DMS153 treated with DMSO at 0.1 percent for 48 hours (cell line): ENCODE data around the gene PIERCE2.
"Not testable (repeated sequence)": the region's sequence is repeated elsewhere in the genome, so short reads cannot be mapped to it uniquely, and the experiment has no call there.

ENCODE experiments used
- DNase-seq: peaks from one replicate; lab custom pipeline; 2025; ENCODE audit not compliant: unreplicated experiment; lab: John Stamatoyannopoulos, UW

The PIERCE2 gene

GRCh38 chr15:55422089-55422488 lies 13.8 kb downstream of the PIERCE2 start:
- no peak for DNase-seq

DNA sequence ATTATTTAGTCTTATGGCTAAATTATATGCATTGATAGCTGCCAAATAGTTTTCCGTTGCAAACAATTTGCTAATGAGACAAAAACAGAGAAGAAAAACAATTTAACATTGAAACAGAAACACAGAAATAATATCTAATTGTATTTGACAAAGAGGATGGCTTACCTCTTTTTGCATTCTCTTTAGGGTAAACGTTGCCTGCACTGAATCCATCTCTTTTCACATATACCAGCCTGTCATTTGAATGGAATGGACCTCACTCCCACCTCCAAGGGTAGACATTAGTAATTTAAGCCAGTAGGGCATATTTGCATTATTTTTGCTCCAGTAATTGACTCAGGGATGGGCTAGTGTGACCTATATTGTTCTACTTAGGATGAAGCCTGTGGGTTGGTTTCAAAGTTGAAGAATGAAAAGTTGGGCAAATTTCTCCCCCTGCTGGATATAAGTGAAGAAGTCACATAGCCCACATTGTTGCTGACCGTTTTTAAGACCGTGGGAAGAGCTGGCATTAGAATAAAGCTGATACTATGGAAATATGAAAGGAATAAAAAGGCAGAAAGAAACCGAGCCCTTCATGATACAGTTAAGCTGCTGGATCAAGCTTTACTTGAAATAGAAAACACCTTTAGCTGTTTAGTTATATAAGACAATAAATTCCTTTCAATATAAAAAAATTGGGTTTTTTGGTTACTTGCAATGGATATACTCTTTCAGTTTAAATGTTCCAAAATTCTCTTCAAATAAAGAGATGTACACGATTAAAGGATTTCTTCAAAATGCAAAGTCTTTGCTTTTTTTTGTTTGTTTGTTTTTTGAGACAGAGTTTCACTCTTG lies 26.9 kb downstream of the PIERCE2 start:
- DNase-seq: peak; percentile 2

DNA sequence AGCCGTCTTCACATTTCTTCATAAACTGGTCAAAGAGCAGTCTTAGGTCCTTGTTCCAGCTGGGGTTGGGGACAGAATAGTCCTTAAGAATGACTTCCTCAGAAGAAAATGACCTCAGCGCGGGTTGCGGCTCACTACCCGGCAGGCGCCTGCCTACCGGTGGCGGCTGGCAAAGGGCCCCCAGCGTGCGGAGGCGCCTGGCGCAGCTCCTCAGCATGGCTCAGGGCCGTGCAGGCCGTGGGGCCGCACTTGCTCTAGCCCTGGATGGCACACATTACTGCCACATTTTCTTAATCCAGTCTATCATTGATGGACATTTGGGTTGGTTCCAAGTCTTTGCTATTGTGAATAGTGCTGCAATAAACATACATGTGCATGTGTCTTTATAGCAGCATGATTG lies 34.8 kb downstream of the PIERCE2 start:
- not testable (repeated sequence) for DNase-seq

GRCh38 chr15:55445936-55446335 lies 37.6 kb downstream of the PIERCE2 start:
- not testable (repeated sequence) for DNase-seq

DNA sequence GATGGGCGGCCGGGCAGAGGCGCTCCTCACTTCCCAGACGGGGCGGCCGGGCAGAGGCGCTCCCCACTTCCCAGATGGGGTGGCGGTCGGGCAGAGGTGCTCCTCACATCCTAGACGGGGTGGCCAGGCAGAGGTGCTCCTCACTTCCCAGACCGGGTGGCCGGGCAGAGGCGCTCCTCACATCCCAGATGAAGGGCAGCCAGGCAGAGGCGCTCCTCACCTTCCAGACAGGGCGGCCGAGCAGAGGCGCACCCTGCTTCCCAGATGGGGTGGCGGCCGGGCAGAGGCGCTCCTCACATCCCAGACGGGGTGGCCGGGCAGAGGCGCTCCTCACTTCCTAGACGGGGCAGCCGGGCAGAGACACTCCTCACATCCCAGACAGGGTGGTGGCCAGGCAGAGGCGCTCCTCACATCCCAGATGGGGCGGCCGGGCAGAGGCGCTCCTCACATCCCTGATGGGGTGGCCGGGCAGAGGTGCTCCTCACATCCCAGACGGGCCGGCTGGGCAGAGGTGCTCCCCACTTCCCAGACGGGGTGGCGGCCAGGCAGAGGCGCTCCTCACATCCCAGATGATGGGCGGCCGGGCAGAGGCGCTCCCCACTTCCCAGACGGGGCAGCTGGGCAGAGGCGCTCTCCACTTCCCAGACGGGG lies 38.2 kb downstream of the PIERCE2 start:
- DNase-seq: not testable (repeated sequence)

GRCh38 chr15:55447030-55447394 lies 38.7 kb downstream of the PIERCE2 start:
- not testable (repeated sequence) for DNase-seq

GRCh38 chr15:55457401-55458022 lies 49.2 kb downstream of the PIERCE2 start:
- peak; percentile 67 for DNase-seq

DNA sequence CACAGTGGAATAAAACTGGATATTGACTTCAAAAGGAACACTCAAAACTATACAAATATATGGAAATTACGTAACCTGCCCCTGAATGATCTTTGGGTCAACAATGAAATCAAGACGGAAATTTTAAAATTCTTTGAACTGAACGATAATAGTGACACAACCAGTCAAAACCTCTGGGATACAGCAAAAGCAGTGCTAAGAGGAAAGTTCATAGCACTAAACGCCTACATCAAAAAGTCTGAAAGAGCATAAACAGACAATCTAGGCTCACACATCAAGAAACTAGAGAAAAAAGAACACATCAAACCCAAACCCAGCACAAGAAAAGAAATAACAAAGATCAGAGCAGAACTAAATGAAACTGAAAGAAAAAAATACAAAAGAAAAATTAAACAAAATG lies 53.2 kb downstream of the PIERCE2 start:
- DNase-seq: no peak

DNA sequence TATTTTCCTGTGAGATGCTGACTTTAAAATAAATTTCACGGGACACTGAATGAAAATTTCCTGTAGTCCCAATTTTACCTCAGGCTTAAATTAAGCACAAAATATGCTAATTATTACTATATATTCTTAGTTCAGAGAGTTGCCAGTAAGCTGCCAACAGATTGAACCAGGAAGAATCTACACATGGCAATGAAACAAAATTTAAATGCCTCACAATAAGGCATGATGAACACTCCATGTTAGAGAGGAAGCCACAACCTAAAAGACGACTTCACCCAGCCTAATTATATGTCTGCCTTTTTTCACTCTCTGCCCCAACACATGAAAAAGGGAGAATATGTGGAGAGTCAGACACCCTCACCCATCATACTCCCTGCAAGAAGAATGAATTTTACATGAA lies 60.0 kb downstream of the PIERCE2 start:
- DNase-seq: no peak
